CD4-positive, alpha-beta T cell (primary cell): ENCODE data around the gene ZBTB14. TPM values are rescaled to one million over a fixed set of nuclear protein-coding genes. Genes with fewer than 3 reads are reported as not detected.

Experiments
- ATAC-seq: fragments of 200-7000 bp; cut with Tn5 transposase; one replicate; pipeline ENCODE4 v1.10.0; 2022; ENCODE audit warnings: mild to moderate bottlenecking; ENCODE audit not compliant: poor library complexity
- CTCF ChIA-PET: fragments of 350-600 bp; sonication (Branson Sonifier 250); formaldehyde crosslinking; loops from one replicate; lab custom pipeline; 2021; ENCODE audit warnings: antibody characterized with exemption, inconsistent platforms; lab: Charles Lee
- POLR2A ChIA-PET: fragments of 350-600 bp; sonication (Branson Sonifier 250); formaldehyde crosslinking; loops from one replicate; lab custom pipeline; 2021; ENCODE audit warnings: antibody characterized with exemption, inconsistent platforms; lab: Charles Lee
- DNase-seq, 14 experiments: peaks; one replicate each; pipeline ENCODE4 v3.0.0-alpha.2; 2013 to 2020; ENCODE audit warnings: mixed read lengths in 2 of 14
- H3K27ac ChIP-seq, 2 donors: one replicate each; pipeline versions ENCODE4 v1.5.1 to v1.7.0; 2013; ENCODE audit warnings: low read length in 2 of 2, low read depth in 1 of 2, mild to moderate bottlenecking in 1 of 2
- H3K27me3 ChIP-seq, 2 experiments: 1 replicate in 1 of 2; 2 replicates in 1 of 2; pipeline versions ENCODE4 v1.6.1 to v1.7.0; 2013; ENCODE audit warnings: low read length in 2 of 2, control low read depth in 1 of 2, mild to moderate bottlenecking in 1 of 2, moderate library complexity in 1 of 2; ENCODE audit not compliant: insufficient read depth in 2 of 2, control insufficient read depth in 1 of 2
- H3K36me3 ChIP-seq: one replicate; pipeline ENCODE4 v1.6.1; 2013; ENCODE audit warnings: low read length, control low read depth; ENCODE audit not compliant: insufficient read depth
- H3K4me1 ChIP-seq: one replicate; pipeline ENCODE4 v1.6.1; 2013; ENCODE audit warnings: low read length, control low read depth; ENCODE audit not compliant: insufficient read depth
- H3K4me3 ChIP-seq: one replicate; pipeline ENCODE4 v1.5.1; 2013; ENCODE audit warnings: mild to moderate bottlenecking, low read length, moderate library complexity
- H3K9me3 ChIP-seq, 2 experiments: 1 replicate in 1 of 2; 2 replicates in 1 of 2; pipeline versions ENCODE4 v1.6.1 to v1.7.0; 2013; ENCODE audit warnings: low read length in 2 of 2, mild to moderate bottlenecking in 2 of 2, control low read depth in 1 of 2, moderate library complexity in 1 of 2; ENCODE audit not compliant: control insufficient read depth in 1 of 2, insufficient read depth in 1 of 2
- H3K27ac Mint-ChIP-seq: one replicate; pipeline ENCODE4 v1.8.0; 2020; ENCODE audit warnings: mixed read lengths
- H3K27me3 Mint-ChIP-seq: one replicate; pipeline ENCODE4 v1.8.0; 2021; ENCODE audit warnings: mixed read lengths
- H3K36me3 Mint-ChIP-seq: one replicate; pipeline ENCODE4 v1.8.0; 2021; ENCODE audit warnings: low read depth, mixed read lengths
- H3K4me1 Mint-ChIP-seq: one replicate; pipeline ENCODE4 v1.8.0; 2021; ENCODE audit warnings: low read depth, mixed read lengths
- H3K4me3 Mint-ChIP-seq: one replicate; pipeline ENCODE4 v1.8.0; 2020; ENCODE audit warnings: mild to moderate bottlenecking, mixed read lengths
- H3K9me3 Mint-ChIP-seq: one replicate; pipeline ENCODE4 v1.8.0; 2020; ENCODE audit warnings: mixed read lengths
- intact Hi-C, 2 experiments: fragments of 100-400 bp; cut with DNase I in 1 of 2; cut with micrococcal nuclease in 1 of 2; formaldehyde crosslinking; loops; one replicate each; pipeline versions ENCODE4 v1.15.1 to v1.9.0; 2023 to 2025; cut with DNase I, micrococcal nuclease
- total RNA-seq, 174 experiments: library from RNA in 2 of 174; stranded (reverse) in 2 of 174; gene quantifications; one replicate each; pipeline ENCODE4 v1.2.3 and lab custom pipeline; 2021 to 2026
- TF ChIP-seq, protein P1 (sequence below): fragments of 200-600 bp; IDR thresholded peaks from one replicate; pipeline ENCODE4 v1.8.0; 2022; ENCODE audit warnings: antibody characterized with exemption, mild to moderate bottlenecking

The ZBTB14 gene
- total RNA-seq, 2 experiments from 2014 or later: 26.6 to 27.4 TPM

DNA sequence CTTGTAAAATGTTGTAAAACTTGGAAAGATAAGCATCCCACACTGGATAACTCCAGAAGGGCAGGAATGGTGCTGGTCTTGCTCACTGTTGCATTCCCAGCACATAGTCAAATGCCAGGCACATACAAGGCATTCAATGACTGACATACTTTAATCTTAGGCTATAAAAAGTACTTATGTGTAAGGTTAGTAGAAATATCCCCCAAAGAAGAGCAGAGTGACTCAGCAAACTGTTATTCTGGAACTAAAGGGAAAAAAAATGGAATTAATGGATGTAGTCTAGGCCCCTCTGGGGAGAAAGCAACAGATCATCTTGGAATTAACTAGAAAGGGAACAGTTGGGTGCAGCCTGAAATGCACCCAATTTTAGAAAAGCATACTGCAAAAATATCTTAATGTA, 9.0 kb downstream of the ZBTB14 start:
- Histone ChIP-seq H3K27ac (no peak overlapping the region), H3K9me3 (no peaks in the 10 kb centered on the region), H3K4me3 (no peak overlapping the region), H3K27me3 (no peaks in the 10 kb centered on the region), H3K36me3 (peaks cover 19% of the 10 kb centered on the region), H3K4me1 (peaks cover 6% of the 10 kb centered on the region)
- H3K9me3 Mint-ChIP-seq: no peaks in the 10 kb centered on the region
- H3K4me3 Mint-ChIP-seq: no peak overlapping the region
- ATAC-seq (no peak), DNase-seq (no peak)
- TF ChIP-seq, protein P1, sequence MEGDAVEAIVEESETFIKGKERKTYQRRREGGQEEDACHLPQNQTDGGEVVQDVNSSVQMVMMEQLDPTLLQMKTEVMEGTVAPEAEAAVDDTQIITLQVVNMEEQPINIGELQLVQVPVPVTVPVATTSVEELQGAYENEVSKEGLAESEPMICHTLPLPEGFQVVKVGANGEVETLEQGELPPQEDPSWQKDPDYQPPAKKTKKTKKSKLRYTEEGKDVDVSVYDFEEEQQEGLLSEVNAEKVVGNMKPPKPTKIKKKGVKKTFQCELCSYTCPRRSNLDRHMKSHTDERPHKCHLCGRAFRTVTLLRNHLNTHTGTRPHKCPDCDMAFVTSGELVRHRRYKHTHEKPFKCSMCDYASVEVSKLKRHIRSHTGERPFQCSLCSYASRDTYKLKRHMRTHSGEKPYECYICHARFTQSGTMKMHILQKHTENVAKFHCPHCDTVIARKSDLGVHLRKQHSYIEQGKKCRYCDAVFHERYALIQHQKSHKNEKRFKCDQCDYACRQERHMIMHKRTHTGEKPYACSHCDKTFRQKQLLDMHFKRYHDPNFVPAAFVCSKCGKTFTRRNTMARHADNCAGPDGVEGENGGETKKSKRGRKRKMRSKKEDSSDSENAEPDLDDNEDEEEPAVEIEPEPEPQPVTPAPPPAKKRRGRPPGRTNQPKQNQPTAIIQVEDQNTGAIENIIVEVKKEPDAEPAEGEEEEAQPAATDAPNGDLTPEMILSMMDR: no peak
- peaks cover 51% of the 10 kb centered on the region for H3K4me1 Mint-ChIP-seq
- CTCF ChIA-PET: no interaction called here
- H3K36me3 Mint-ChIP-seq: peaks cover 31% of the 10 kb centered on the region
- POLR2A ChIA-PET: no interaction called here
- intact Hi-C loops: no loop called here
- H3K27ac Mint-ChIP-seq: peak overlapping the region; percentile 61
- no peaks in the 10 kb centered on the region for H3K27me3 Mint-ChIP-seq

GRCh38 chr18:5285326-5285725, 10.2 kb downstream of the ZBTB14 start:
- Histone ChIP-seq H3K4me3 (no peak overlapping the region), H3K4me1 (peaks cover 6% of the 10 kb centered on the region), H3K36me3 (peaks cover 8% of the 10 kb centered on the region), H3K27ac (no peak overlapping the region), H3K27me3 (no peaks in the 10 kb centered on the region), H3K9me3 (no peaks in the 10 kb centered on the region)
- TF ChIP-seq, protein P1: no peak
- intact Hi-C loops: no loop called here
- ATAC-seq (no peak), DNase-seq (no peak)
- CTCF ChIA-PET: no interaction called here
- peaks cover 42% of the 10 kb centered on the region for H3K4me1 Mint-ChIP-seq
- H3K9me3 Mint-ChIP-seq: peaks cover 4% of the 10 kb centered on the region
- H3K36me3 Mint-ChIP-seq: peaks cover 19% of the 10 kb centered on the region
- POLR2A ChIA-PET: interaction anchor here (0.9 to 4.3 kb wide), 2 partner anchors 10 to 48 kb away, joined by 3 to 34 read pairs; partner anchors contain the start of gene ZBTB14
- no peaks in the 10 kb centered on the region for H3K27me3 Mint-ChIP-seq
- no peak overlapping the region for H3K27ac Mint-ChIP-seq
- no peak overlapping the region for H3K4me3 Mint-ChIP-seq

DNA sequence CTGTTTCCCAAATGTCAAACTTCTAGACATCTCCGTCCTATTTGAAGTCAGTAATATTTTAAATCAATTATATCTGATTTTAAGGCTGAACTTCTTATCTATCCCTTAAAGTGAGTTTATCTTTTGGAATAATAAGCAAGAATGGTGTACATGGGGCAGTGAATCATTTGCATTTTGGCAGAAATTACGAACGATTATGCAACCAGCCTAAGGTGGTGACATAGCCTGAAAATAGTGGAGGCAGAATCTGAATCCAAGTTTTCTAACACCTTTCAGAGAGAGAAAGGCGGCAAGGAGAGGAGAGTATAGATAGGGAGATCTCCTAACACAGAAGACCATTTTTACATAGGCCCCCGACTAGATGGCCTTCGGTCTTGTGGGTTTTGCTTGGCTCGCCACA, 10.7 kb downstream of the ZBTB14 start:
- DNase-seq: no peak
- ChIA-PET CTCF (interaction anchor here (1.5 kb wide), 1 partner anchor 9 kb away, joined by 3 read pairs; no protein-coding TSS in a partner anchor), POLR2A (interaction anchor here (4.3 kb wide), 1 partner anchor 11 kb away, joined by 34 read pairs; the partner anchor contains the start of gene ZBTB14)
- peaks cover 6% of the 10 kb centered on the region for H3K4me1 ChIP-seq
- H3K27ac Mint-ChIP-seq: no peak overlapping the region
- no peaks in the 10 kb centered on the region for H3K27me3 ChIP-seq
- no peak overlapping the region for H3K27ac ChIP-seq
- intact Hi-C loops: no loop called here
- no peak for ATAC-seq
- H3K9me3 Mint-ChIP-seq: peaks cover 4% of the 10 kb centered on the region
- H3K27me3 Mint-ChIP-seq: no peaks in the 10 kb centered on the region
- TF ChIP-seq, protein P1: no peak
- no peak overlapping the region for H3K4me3 Mint-ChIP-seq
- H3K9me3 ChIP-seq: no peaks in the 10 kb centered on the region
- H3K36me3 Mint-ChIP-seq: peaks cover 15% of the 10 kb centered on the region
- peaks cover 3% of the 10 kb centered on the region for H3K36me3 ChIP-seq
- H3K4me3 ChIP-seq: no peak overlapping the region
- H3K4me1 Mint-ChIP-seq: peaks cover 42% of the 10 kb centered on the region
